ENCODE results near the gene MOB3B. TPM values are rescaled to one million over a fixed set of nuclear protein-coding genes. Genes with fewer than 3 reads are reported as not detected.

MOB3B gene
- total RNA-seq, 1 experiment from 2014 or later = 0.19 TPM

DNA sequence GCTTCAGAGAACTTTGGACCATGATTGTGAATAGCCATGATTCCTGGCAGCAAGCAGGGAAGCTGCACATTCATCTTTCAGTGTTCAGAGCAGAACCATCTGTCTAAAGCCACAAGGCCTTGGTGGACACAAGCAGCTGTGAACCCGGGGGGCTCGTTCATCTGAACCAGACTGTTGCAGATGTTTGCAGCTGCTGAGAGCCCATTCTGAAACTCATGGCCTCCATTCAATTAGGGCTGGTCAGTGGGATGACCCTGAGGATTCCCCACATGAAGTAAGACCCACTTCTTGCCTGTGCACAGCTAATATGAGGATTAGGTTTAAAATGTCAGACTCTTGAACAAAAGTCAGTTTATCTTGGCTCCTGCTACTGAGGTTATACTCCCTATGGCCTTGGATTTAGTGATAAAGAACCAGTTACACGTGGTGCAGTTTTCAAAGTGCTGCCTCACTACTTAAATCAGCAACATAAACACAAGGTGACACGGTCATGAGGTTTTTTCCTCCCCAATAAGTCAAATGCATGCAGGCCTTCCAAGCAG lies 115.3 kb downstream of the MOB3B start:
- Histone ChIP-seq H3K27ac (ENCODE audit: low read depth, low read length, poor library complexity, severe bottlenecking) (no peak overlapping the region), H3K9me3 (ENCODE audit: low read depth, low read length, poor library complexity, severe bottlenecking) (no peaks in the 10 kb centered on the region), H3K4me1 (ENCODE audit: insufficient read depth, low read length, poor library complexity, severe bottlenecking) (no peaks in the 10 kb centered on the region), H3K36me3 (ENCODE audit: insufficient read depth, low read length, poor library complexity, severe bottlenecking) (no peaks in the 10 kb centered on the region), H3K4me3 (ENCODE audit: low read depth, low read length, poor library complexity, severe bottlenecking) (no peak overlapping the region), H3K27me3 (replicated peaks; ENCODE audit: insufficient read depth, low read depth, low read length, poor library complexity) (no peaks in the 10 kb centered on the region)
- intact Hi-C loops (cut with micrococcal nuclease; ENCODE audit: unreplicated experiment) = no loop called here
- ChIA-PET CTCF (no interaction called here), POLR2A (ENCODE audit: low non-redundant PET) (no interaction called here)
- no TSS peak for BruUV-seq (replicated peaks)
- TF ChIP-seq, protein P1, sequence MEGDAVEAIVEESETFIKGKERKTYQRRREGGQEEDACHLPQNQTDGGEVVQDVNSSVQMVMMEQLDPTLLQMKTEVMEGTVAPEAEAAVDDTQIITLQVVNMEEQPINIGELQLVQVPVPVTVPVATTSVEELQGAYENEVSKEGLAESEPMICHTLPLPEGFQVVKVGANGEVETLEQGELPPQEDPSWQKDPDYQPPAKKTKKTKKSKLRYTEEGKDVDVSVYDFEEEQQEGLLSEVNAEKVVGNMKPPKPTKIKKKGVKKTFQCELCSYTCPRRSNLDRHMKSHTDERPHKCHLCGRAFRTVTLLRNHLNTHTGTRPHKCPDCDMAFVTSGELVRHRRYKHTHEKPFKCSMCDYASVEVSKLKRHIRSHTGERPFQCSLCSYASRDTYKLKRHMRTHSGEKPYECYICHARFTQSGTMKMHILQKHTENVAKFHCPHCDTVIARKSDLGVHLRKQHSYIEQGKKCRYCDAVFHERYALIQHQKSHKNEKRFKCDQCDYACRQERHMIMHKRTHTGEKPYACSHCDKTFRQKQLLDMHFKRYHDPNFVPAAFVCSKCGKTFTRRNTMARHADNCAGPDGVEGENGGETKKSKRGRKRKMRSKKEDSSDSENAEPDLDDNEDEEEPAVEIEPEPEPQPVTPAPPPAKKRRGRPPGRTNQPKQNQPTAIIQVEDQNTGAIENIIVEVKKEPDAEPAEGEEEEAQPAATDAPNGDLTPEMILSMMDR (conservative IDR thresholded peaks at IDR 0.05; ENCODE audit: low read depth, low read length) = no peak
- TF ChIP-seq EZH2 (IDR thresholded peaks at IDR 0.05; ENCODE audit: borderline replicate concordance, low read depth, low read length, poor library complexity, severe bottlenecking) = no peak
- DNase-seq (ENCODE audit: low spot score) = no peak

DNA sequence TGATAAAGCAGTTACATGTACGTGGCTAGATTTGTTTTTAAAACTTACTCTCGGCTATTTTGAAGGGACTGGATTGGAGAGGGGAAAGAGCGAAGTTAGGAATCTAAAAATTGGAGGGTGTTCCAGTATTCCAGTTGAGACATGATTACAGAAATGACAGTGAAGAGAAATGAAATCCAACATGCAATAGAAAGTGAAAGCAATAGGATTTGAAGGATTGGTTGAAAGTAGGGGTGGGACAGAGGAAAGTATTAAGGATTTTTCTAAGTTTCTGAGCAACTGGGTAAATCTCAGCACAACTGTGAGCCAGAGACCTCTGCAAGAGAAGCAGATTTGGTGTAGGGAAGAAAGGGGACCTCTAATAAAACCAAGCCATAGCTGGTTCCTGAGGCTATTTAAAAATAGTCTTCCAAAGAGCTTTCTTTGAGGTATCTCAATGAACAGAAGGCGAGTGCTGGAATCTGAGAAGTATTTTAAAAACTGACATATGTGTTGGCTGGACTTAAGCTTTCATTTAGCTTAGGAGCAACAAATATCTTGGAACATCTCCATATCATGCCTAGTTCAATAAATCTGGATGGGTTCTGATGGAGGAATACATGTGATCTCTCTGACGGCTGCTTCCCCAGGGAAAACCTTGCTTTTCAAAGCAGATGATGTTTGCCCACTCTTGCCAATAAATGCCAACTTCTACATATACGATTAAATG lies 115.9 kb downstream of the MOB3B start:
- no peaks in the 10 kb centered on the region for H3K9me3 ChIP-seq (ENCODE audit: low read depth, low read length, poor library complexity, severe bottlenecking)
- CTCF ChIA-PET = no interaction called here
- intact Hi-C loops (cut with micrococcal nuclease; ENCODE audit: unreplicated experiment) = no loop called here
- no peak for DNase-seq (ENCODE audit: low spot score)
- no peak overlapping the region for H3K4me3 ChIP-seq (ENCODE audit: low read depth, low read length, poor library complexity, severe bottlenecking)
- POLR2A ChIA-PET (ENCODE audit: low non-redundant PET) = no interaction called here
- no peaks in the 10 kb centered on the region for H3K4me1 ChIP-seq (ENCODE audit: insufficient read depth, low read length, poor library complexity, severe bottlenecking)
- no peak for TF ChIP-seq EZH2 (IDR thresholded peaks at IDR 0.05; ENCODE audit: borderline replicate concordance, low read depth, low read length, poor library complexity, severe bottlenecking)
- TF ChIP-seq, protein P1 (conservative IDR thresholded peaks at IDR 0.05; ENCODE audit: low read depth, low read length) = no peak
- H3K27me3 ChIP-seq (replicated peaks; ENCODE audit: insufficient read depth, low read depth, low read length, poor library complexity) = no peaks in the 10 kb centered on the region
- BruUV-seq (replicated peaks) = no TSS peak
- H3K36me3 ChIP-seq (ENCODE audit: insufficient read depth, low read length, poor library complexity, severe bottlenecking) = no peaks in the 10 kb centered on the region
- H3K27ac ChIP-seq (ENCODE audit: low read depth, low read length, poor library complexity, severe bottlenecking) = no peak overlapping the region

DNA sequence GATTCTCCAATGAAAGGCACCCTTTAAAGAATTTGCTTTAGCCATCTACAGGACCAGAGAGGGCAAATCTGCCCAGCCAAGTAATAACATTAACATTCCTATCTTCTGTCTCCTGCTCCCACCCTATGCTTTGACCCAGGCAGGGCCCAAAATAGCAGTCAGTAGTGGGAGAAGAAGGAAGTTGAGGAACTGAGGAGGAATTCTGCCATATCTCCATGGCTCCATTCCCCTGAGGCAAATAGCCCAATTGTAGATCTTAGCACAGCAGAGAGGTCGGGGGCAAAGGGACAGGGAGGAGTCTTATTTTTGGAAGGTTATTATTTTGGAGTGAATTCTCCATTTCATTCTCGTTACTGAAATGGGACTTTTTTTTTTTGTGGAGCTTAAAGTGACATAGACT lies 116.7 kb downstream of the MOB3B start:
- Histone ChIP-seq H3K36me3 (ENCODE audit: insufficient read depth, low read length, poor library complexity, severe bottlenecking) (no peaks in the 10 kb centered on the region), H3K27me3 (replicated peaks; ENCODE audit: insufficient read depth, low read depth, low read length, poor library complexity) (no peaks in the 10 kb centered on the region), H3K27ac (ENCODE audit: low read depth, low read length, poor library complexity, severe bottlenecking) (no peak overlapping the region), H3K9me3 (ENCODE audit: low read depth, low read length, poor library complexity, severe bottlenecking) (no peaks in the 10 kb centered on the region), H3K4me3 (ENCODE audit: low read depth, low read length, poor library complexity, severe bottlenecking) (no peak overlapping the region), H3K4me1 (ENCODE audit: insufficient read depth, low read length, poor library complexity, severe bottlenecking) (no peaks in the 10 kb centered on the region)
- POLR2A ChIA-PET (ENCODE audit: low non-redundant PET) = no interaction called here
- no TSS peak for BruUV-seq (replicated peaks)
- CTCF ChIA-PET = no interaction called here
- no peak for TF ChIP-seq EZH2 (IDR thresholded peaks at IDR 0.05; ENCODE audit: borderline replicate concordance, low read depth, low read length, poor library complexity, severe bottlenecking)
- TF ChIP-seq, protein P1 (conservative IDR thresholded peaks at IDR 0.05; ENCODE audit: low read depth, low read length) = no peak
- DNase-seq (ENCODE audit: low spot score) = no peak
- intact Hi-C loops (cut with micrococcal nuclease; ENCODE audit: unreplicated experiment) = no loop called here
